Caco-2 (cell line): ENCODE results near the gene PRRX1. TPM values are rescaled to one million over a fixed set of nuclear protein-coding genes. Genes with fewer than 3 reads are reported as not detected.

Experiments
- BruUV-seq: library from RNA; stranded (reverse); fragments of 400-500 nt; replicated peaks from 2 replicates; lab custom pipeline; 2021; lab: Mats Ljungman, UMichigan
- CTCF ChIA-PET: fragments of 300-600 bp; sonication (Branson Sonifier 250); formaldehyde crosslinking; loops from one replicate; lab custom pipeline; 2022; ENCODE audit warnings: antibody characterized with exemption; lab: Charles Lee
- POLR2A ChIA-PET: fragments of 300-600 bp; sonication (Branson Sonifier 250); formaldehyde crosslinking; loops from one replicate; lab custom pipeline; 2022; ENCODE audit warnings: antibody characterized with exemption; lab: Charles Lee
- DNase-seq, 2 experiments: peaks; one replicate each; pipeline versions ENCODE4 v3.0.0 to v3.0.0-alpha.2; 2020 to 2022
- H3K27me3 ChIP-seq: replicated peaks from 2 replicates; pipeline ENCODE4 v1.6.0; 2011; ENCODE audit warnings: low read length; ENCODE audit not compliant: control insufficient read depth, insufficient read depth
- H3K36me3 ChIP-seq: 2 replicates; pipeline ENCODE4 v1.5.1; 2011; ENCODE audit warnings: low read length; ENCODE audit not compliant: control insufficient read depth, insufficient read depth
- H3K4me1 ChIP-seq: fragments of 250-450 bp; sonication (Bioruptor Pico); 2 replicates; pipeline ENCODE4 v1.5.1; 2020; ENCODE audit warnings: mild to moderate bottlenecking
- H3K4me3 ChIP-seq: 2 replicates; pipeline ENCODE4 v1.5.1; 2011; ENCODE audit warnings: low read depth, mild to moderate bottlenecking, control low read depth, low read length
- H3K9me3 ChIP-seq: fragments of 250-450 bp; sonication (Bioruptor Pico); 2 replicates; pipeline ENCODE4 v1.5.1; 2020; ENCODE audit warnings: mild to moderate bottlenecking, moderate library complexity
- H3K27ac Mint-ChIP-seq: one replicate; pipeline ENCODE4 v1.8.0; 2022; ENCODE audit warnings: mixed read lengths; ENCODE audit not compliant: unreplicated experiment
- H3K27me3 Mint-ChIP-seq: one replicate; pipeline ENCODE4 v1.8.0; 2022; ENCODE audit warnings: mixed read lengths; ENCODE audit not compliant: insufficient read depth, unreplicated experiment
- H3K36me3 Mint-ChIP-seq: one replicate; pipeline ENCODE4 v1.8.0; 2022; ENCODE audit warnings: mild to moderate bottlenecking, mixed read lengths; ENCODE audit not compliant: insufficient read depth, unreplicated experiment
- H3K4me1 Mint-ChIP-seq: one replicate; pipeline ENCODE4 v1.8.0; 2022; ENCODE audit warnings: low read depth, mixed read lengths; ENCODE audit not compliant: unreplicated experiment
- H3K4me3 Mint-ChIP-seq: one replicate; pipeline ENCODE4 v1.8.0; 2022; ENCODE audit warnings: mild to moderate bottlenecking, moderate library complexity, mixed read lengths; ENCODE audit not compliant: unreplicated experiment
- H3K9me3 Mint-ChIP-seq: one replicate; pipeline ENCODE4 v1.8.0; 2022; ENCODE audit warnings: mixed read lengths; ENCODE audit not compliant: unreplicated experiment
- intact Hi-C: fragments of 100-400 bp; cut with micrococcal nuclease; formaldehyde crosslinking; loops from one replicate; pipeline ENCODE4 v1.10.0; 2022; ENCODE audit not compliant: unreplicated experiment
- total RNA-seq: library from RNA; stranded (reverse); gene quantifications from 2 replicates; pipeline ENCODE4 v1.2.3, GENCODE V29; 2022
- TF ChIP-seq, protein P1 (sequence below), 2 experiments: fragments of 200-600 bp in 1 of 2; IDR thresholded peaks; 1 replicate in 1 of 2; 2 replicates in 1 of 2; pipeline versions ENCODE4 v1.5.1 to v1.8.0; 2011 to 2022; ENCODE audit warnings: antibody characterized with exemption in 1 of 2, control low read depth in 1 of 2, inconsistent platforms in 1 of 2, low read depth in 1 of 2, low read length in 1 of 2, mild to moderate bottlenecking in 1 of 2, moderate library complexity in 1 of 2; ENCODE audit not compliant: insufficient read depth in 1 of 2, severe bottlenecking in 1 of 2, unreplicated experiment in 1 of 2

PRRX1 gene
- total RNA-seq, 1 experiment from 2014 or later: not detected

DNA sequence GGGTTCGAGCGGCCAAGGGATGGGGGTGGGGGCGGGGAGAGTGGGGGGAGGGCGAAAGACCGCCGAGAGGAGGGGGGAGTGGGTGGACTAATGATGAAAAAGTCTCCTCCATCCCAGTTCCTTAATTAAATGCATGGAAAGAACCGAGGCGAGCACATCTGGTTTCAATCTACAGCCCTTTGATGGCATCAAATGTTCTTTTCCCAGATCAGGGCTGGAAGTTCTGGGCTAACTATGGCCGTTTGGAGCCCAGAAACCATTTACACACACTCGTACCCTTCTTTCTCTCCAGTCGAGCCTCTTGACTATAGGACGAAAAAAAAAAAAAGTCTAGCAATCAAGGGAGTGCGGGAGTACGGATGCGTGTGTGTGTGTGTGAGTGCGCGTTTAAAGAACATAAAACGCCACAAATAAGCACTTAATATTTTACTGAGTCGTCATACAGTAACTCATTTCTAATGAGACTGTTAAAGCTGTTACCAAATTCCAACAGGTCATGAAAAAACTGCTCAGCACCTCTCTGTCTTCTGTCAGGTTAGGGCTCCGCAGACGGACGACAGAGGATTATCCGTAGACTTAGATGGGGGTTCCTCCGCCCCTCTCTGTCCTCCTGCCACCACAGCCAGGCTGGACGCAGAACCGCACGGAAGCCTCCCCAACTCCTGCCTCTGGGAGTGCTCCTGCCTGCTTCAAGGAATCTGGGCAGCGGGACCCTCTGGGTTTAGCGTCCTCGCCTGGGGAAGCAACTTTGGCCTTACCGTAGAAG, 2.1 kb upstream of the PRRX1 start:
- TF ChIP-seq, protein P1, sequence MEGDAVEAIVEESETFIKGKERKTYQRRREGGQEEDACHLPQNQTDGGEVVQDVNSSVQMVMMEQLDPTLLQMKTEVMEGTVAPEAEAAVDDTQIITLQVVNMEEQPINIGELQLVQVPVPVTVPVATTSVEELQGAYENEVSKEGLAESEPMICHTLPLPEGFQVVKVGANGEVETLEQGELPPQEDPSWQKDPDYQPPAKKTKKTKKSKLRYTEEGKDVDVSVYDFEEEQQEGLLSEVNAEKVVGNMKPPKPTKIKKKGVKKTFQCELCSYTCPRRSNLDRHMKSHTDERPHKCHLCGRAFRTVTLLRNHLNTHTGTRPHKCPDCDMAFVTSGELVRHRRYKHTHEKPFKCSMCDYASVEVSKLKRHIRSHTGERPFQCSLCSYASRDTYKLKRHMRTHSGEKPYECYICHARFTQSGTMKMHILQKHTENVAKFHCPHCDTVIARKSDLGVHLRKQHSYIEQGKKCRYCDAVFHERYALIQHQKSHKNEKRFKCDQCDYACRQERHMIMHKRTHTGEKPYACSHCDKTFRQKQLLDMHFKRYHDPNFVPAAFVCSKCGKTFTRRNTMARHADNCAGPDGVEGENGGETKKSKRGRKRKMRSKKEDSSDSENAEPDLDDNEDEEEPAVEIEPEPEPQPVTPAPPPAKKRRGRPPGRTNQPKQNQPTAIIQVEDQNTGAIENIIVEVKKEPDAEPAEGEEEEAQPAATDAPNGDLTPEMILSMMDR (IDR thresholded peaks at IDR 0.05; ENCODE audit: insufficient read depth in 1 of 2, low read depth in 1 of 2, low read length in 1 of 2, severe bottlenecking in 1 of 2, unreplicated experiment in 1 of 2): no peak
- peaks cover 6% of the 10 kb centered on the region for H3K36me3 Mint-ChIP-seq
- Histone ChIP-seq H3K36me3 (no peaks in the 10 kb centered on the region), H3K9me3 (no peaks in the 10 kb centered on the region), H3K27me3 (no peaks in the 10 kb centered on the region), H3K4me3 (no peak overlapping the region), H3K4me1 (no peaks in the 10 kb centered on the region)
- no peak overlapping the region for H3K27ac Mint-ChIP-seq
- no peak for DNase-seq
- BruUV-seq: no TSS peak
- ChIA-PET CTCF (no interaction called here), POLR2A (no interaction called here)
- H3K4me3 Mint-ChIP-seq: no peak overlapping the region
- no peaks in the 10 kb centered on the region for H3K4me1 Mint-ChIP-seq
- no peaks in the 10 kb centered on the region for H3K9me3 Mint-ChIP-seq
- intact Hi-C loops: no loop called here
- H3K27me3 Mint-ChIP-seq: peaks cover 12% of the 10 kb centered on the region

DNA sequence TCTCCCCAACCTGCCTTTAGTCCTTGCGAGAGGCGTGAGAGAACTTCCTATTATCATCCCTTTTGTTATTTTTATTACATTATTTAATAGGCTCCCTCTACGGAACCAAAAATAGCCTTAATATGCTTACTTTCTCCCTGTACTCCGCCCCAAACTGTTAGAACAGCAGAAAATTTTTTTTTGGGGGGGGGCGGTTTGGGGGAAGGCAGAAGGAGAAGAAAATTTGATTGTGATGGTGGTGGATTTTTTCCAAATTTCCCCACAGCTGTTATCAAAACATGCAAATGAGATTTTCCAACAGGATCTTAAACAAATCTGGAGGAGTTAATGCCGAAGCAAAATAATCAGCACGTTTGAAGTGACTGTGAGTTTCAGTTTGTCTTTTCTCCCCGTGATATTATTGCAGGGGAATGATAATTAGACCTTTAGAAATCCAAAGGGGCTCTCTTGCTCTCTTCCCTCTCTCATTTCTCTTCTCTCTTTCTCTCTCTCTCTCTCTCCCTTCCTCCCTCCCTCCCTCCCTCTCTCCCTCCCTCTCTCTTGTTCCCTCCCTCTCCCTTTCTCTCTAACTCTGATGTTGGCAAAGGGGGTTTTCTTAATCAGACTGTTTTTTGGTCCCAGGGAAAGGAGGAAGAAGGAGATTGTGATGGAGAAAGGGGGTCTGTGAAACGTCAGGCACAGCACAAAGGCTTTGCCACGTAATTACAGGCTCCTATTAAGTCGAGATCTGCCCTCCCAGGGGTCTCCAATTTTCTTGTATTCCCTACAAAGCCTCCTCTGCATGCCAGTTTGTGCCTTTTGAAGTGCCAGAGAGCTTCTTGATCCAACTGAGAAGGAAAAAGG, 1.1 kb upstream of the PRRX1 start:
- Mint-ChIP-seq H3K36me3 (peaks cover 6% of the 10 kb centered on the region), H3K4me1 (no peaks in the 10 kb centered on the region), H3K27me3 (peaks cover 14% of the 10 kb centered on the region), H3K27ac (no peak overlapping the region), H3K4me3 (no peak overlapping the region), H3K9me3 (no peaks in the 10 kb centered on the region)
- ChIA-PET CTCF (no interaction called here), POLR2A (no interaction called here)
- Histone ChIP-seq H3K27me3 (no peaks in the 10 kb centered on the region; the same call in 1 of the 2 replicates), H3K36me3 (no peaks in the 10 kb centered on the region), H3K9me3 (no peaks in the 10 kb centered on the region), H3K4me1 (no peaks in the 10 kb centered on the region), H3K4me3 (no peak overlapping the region)
- TF ChIP-seq, protein P1 (IDR thresholded peaks at IDR 0.05; ENCODE audit: insufficient read depth in 1 of 2, low read depth in 1 of 2, low read length in 1 of 2, severe bottlenecking in 1 of 2, unreplicated experiment in 1 of 2): no peak
- no peak for DNase-seq
- BruUV-seq: no TSS peak
- intact Hi-C loops: no loop called here

DNA sequence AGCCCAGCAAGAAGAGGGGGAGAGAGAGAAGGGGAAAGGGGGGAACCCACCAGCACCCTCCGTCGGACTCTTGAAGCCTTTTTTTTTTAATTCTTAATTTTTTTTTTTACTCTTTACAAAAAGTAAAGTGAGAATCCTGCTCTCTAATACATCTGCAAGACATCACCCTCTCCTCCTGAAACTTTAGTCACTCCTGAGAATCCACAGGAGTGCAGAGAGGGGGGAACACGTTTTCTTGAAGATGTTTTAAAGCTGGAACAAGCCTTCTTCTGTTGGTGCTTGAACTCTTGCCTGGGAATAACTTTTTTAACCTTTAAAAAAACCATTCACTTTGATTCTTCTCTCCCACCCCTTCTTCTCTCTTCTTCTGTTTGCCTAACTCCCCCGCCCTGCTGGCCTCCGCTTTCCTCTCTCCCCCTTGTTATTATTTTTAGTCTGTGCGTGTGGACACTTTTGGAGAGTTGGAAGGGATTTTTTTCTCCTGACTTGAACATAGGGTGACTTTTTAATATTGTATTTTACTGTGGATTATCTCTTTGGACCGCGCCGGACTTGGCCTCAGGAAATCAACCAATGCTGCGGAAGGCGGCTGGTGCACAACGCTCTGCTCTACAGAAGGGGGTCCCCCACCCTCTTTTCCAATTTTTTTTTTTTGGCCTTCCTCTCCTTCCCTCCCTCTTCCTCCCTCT, 383 bp upstream of the PRRX1 start:
- Mint-ChIP-seq H3K4me3 (no peak overlapping the region), H3K27me3 (peaks cover 17% of the 10 kb centered on the region), H3K4me1 (no peaks in the 10 kb centered on the region), H3K27ac (no peak overlapping the region), H3K36me3 (peaks cover 6% of the 10 kb centered on the region), H3K9me3 (no peaks in the 10 kb centered on the region)
- H3K4me1 ChIP-seq: no peaks in the 10 kb centered on the region
- POLR2A ChIA-PET: no interaction called here
- no peaks in the 10 kb centered on the region for H3K9me3 ChIP-seq
- CTCF ChIA-PET: no interaction called here
- H3K36me3 ChIP-seq: no peaks in the 10 kb centered on the region
- intact Hi-C loops: no loop called here
- no peaks in the 10 kb centered on the region; the same call in 1 of the 2 replicates for H3K27me3 ChIP-seq
- no peak overlapping the region for H3K4me3 ChIP-seq
- TF ChIP-seq, protein P1 (IDR thresholded peaks at IDR 0.05; ENCODE audit: insufficient read depth in 1 of 2, low read depth in 1 of 2, low read length in 1 of 2, severe bottlenecking in 1 of 2, unreplicated experiment in 1 of 2): no peak
- no TSS peak for BruUV-seq
- no peak for DNase-seq
